HCT116 (cell line): ENCODE data around the gene CSH1. TPM values are rescaled to one million over a fixed set of nuclear protein-coding genes. Genes with fewer than 3 reads are reported as not detected.
A peak's percentile ranks its signal among the peaks of the same experiment; 100 is the strongest.

ENCODE experiments used
- ATAC-seq: fragments of 200-7000 bp; cut with Tn5 transposase; 2 replicates; pipeline ENCODE4 v1.9.1; 2020; ENCODE audit warnings: mild to moderate bottlenecking, moderate library complexity
- BruUV-seq: library from RNA; stranded (reverse); fragments of 400-500 nt; replicated peaks from 2 replicates; lab custom pipeline; 2021; lab: Mats Ljungman, UMichigan
- CTCF ChIA-PET: fragments of 300-600 bp; sonication (Branson Sonifier 250); formaldehyde crosslinking; loops from one replicate; lab custom pipeline; 2021; ENCODE audit warnings: antibody characterized with exemption; lab: Charles Lee
- POLR2A ChIA-PET: fragments of 300-600, 350-600 bp; sonication (Branson Sonifier 250); formaldehyde crosslinking; loops from one replicate; lab custom pipeline; 2021; ENCODE audit warnings: antibody characterized with exemption; lab: Charles Lee
- RAD21 ChIA-PET, 2 experiments: fragments of 300-600 bp; sonication (Branson Sonifier 250); formaldehyde crosslinking; loops; one replicate each; lab custom pipeline; 2023; ENCODE audit warnings: low total read pairs in 2 of 2; ENCODE audit not compliant: uncharacterized antibody in 2 of 2, unreplicated experiment in 2 of 2, low non-redundant PET in 1 of 2; lab: Charles Lee
- DNase-seq: peaks from one replicate; pipeline ENCODE4 v3.0.0-alpha.2; 2010; ENCODE audit warnings: low read depth, low spot score
- H2AFZ ChIP-seq: fragments of 200-600 bp; shearing (Covaris generic), sonication (generic); 2 replicates; pipeline ENCODE4 v1.6.1; 2017; ENCODE audit warnings: low read depth, mixed run types, mixed read lengths, antibody characterized with exemption, low read length; ENCODE audit not compliant: poor library complexity, severe bottlenecking
- H3K27ac ChIP-seq: 2 replicates; pipeline ENCODE4 v1.5.1; 2012; ENCODE audit warnings: low read depth, low read length
- H3K27me3 ChIP-seq: fragments of 200-600 bp; sonication (generic); 2 replicates; pipeline ENCODE4 v1.6.1; 2016; ENCODE audit warnings: mixed run types, low read length, mixed read lengths; ENCODE audit not compliant: insufficient read depth
- H3K36me3 ChIP-seq, 2 experiments: fragments of 200-500 bp in 1 of 2; fragments of 200-600 bp in 1 of 2; sonication (Bioruptor generic) in 1 of 2; sonication (generic) in 1 of 2; 2 replicates each; pipeline versions ENCODE4 v1.5.1 to v1.6.1; 2014 to 2016; ENCODE audit warnings: low read length in 2 of 2, inconsistent platforms in 1 of 2, mixed read lengths in 1 of 2, mixed run types in 1 of 2; ENCODE audit not compliant: insufficient read depth in 2 of 2, control insufficient read depth in 1 of 2
- H3K4me1 ChIP-seq, 2 experiments: fragments of 200-600 bp in 1 of 2; sonication (generic) in 1 of 2; 2 replicates each; pipeline versions ENCODE4 v1.5.1 to v1.6.1; 2012 to 2017; ENCODE audit warnings: low read length in 2 of 2, inconsistent platforms in 1 of 2, mild to moderate bottlenecking in 1 of 2, mixed read lengths in 1 of 2, mixed run types in 1 of 2, moderate library complexity in 1 of 2; ENCODE audit not compliant: insufficient read depth in 2 of 2, control insufficient read depth in 1 of 2
- H3K4me2 ChIP-seq: fragments of 200-600 bp; sonication (generic); 2 replicates; pipeline ENCODE4 v1.6.1; 2017; ENCODE audit warnings: mixed run types, low read length, mixed read lengths
- H3K4me3 ChIP-seq, 2 experiments: fragments of 200-600 bp in 1 of 2; sonication (generic) in 1 of 2; replicated peaks in 1 of 2; 2 replicates each; pipeline ENCODE4 v1.5.1; 2011 to 2016; ENCODE audit warnings: low read length in 2 of 2, control low read depth in 1 of 2, low read depth in 1 of 2, mild to moderate bottlenecking in 1 of 2, mixed read lengths in 1 of 2, mixed run types in 1 of 2
- H3K79me2 ChIP-seq: fragments of 200-600 bp; sonication (generic); 2 replicates; pipeline ENCODE4 v1.6.1; 2017; ENCODE audit warnings: mild to moderate bottlenecking, mixed run types, low read length, moderate library complexity, mixed read lengths; ENCODE audit not compliant: insufficient read depth
- H3K9ac ChIP-seq: fragments of 200-600 bp; sonication (generic); 2 replicates; pipeline ENCODE4 v1.6.1; 2016; ENCODE audit warnings: low read length, mixed read lengths
- H3K9me2 ChIP-seq: fragments of 200-600 bp; sonication (generic), shearing (Covaris generic); 2 replicates; pipeline ENCODE4 v1.6.1; 2017; ENCODE audit warnings: mixed run types, mild to moderate bottlenecking, moderate library complexity; ENCODE audit not compliant: insufficient read depth
- H3K9me3 ChIP-seq, 2 experiments: fragments of 200-500 bp in 1 of 2; fragments of 200-600 bp in 1 of 2; sonication (Bioruptor generic) in 1 of 2; sonication (generic) in 1 of 2; 2 replicates each; pipeline ENCODE4 v1.6.1; 2014 to 2017; ENCODE audit warnings: low read length in 2 of 2, mixed read lengths in 2 of 2, inconsistent platforms in 1 of 2, low read depth in 1 of 2, mild to moderate bottlenecking in 1 of 2, mixed run types in 1 of 2, moderate library complexity in 1 of 2; ENCODE audit not compliant: control insufficient read depth in 1 of 2, insufficient read depth in 1 of 2
- H4K20me1 ChIP-seq: fragments of 200-600 bp; sonication (generic), shearing (Covaris generic); 2 replicates; pipeline ENCODE4 v1.6.1; 2017; ENCODE audit warnings: mixed run types, mild to moderate bottlenecking, moderate library complexity; ENCODE audit not compliant: insufficient read depth
- CTCF ChIP-seq, 3 experiments: fragments of 200-600 bp in 1 of 3; sonication (generic) in 1 of 3; IDR thresholded peaks in 2 of 3; conservative IDR thresholded peaks in 1 of 3; 2 replicates each; pipeline ENCODE4 v1.5.1; 2012 to 2017; ENCODE audit warnings: low read depth in 2 of 3, low read length in 2 of 3, antibody characterized with exemption in 1 of 3, borderline replicate concordance in 1 of 3, control low read depth in 1 of 3, mild to moderate bottlenecking in 1 of 3, mixed read lengths in 1 of 3, mixed run types in 1 of 3, moderate library complexity in 1 of 3; ENCODE audit not compliant: insufficient read depth in 1 of 3
- EGR1 ChIP-seq: IDR thresholded peaks from 2 replicates; pipeline ENCODE4 v1.6.1; 2012; ENCODE audit warnings: low read depth
- EZH2phosphoT487 ChIP-seq: fragments of 200-600 bp; IDR thresholded peaks from 2 replicates; pipeline ENCODE4 v1.6.1; 2018; ENCODE audit warnings: antibody characterized with exemption, borderline replicate concordance
- JUND ChIP-seq: IDR thresholded peaks from 2 replicates; pipeline ENCODE4 v1.6.1; 2012
- POLR2A ChIP-seq: IDR thresholded peaks from 2 replicates; pipeline ENCODE4 v1.7.0; 2011; ENCODE audit warnings: borderline replicate concordance; ENCODE audit not compliant: insufficient read depth, insufficient read length; ENCODE audit errors: extremely low read depth
- POLR2AphosphoS5 ChIP-seq: IDR thresholded peaks from 2 replicates; pipeline ENCODE4 v1.6.1; 2011; ENCODE audit warnings: mild to moderate bottlenecking, low read depth, low read length, moderate library complexity
- RAD21 ChIP-seq: IDR thresholded peaks from 2 replicates; pipeline ENCODE4 v1.6.1; 2012; ENCODE audit warnings: low read depth, mild to moderate bottlenecking
- SIN3A ChIP-seq: IDR thresholded peaks from 2 replicates; pipeline ENCODE4 v1.6.1; 2012; ENCODE audit warnings: low read depth
- SP1 ChIP-seq: IDR thresholded peaks from 2 replicates; pipeline ENCODE4 v1.6.1; 2012; ENCODE audit warnings: low read depth
- TCF7L2 ChIP-seq: IDR thresholded peaks from 2 replicates; pipeline ENCODE4 v1.7.0; 2011; ENCODE audit warnings: borderline replicate concordance, inconsistent platforms; ENCODE audit not compliant: insufficient read depth, insufficient read length; ENCODE audit errors: extremely low read depth
- YY1 ChIP-seq: IDR thresholded peaks from 2 replicates; pipeline ENCODE4 v1.6.1; 2011; ENCODE audit warnings: low read length, low read depth, moderate library complexity, mild to moderate bottlenecking; ENCODE audit not compliant: insufficient replicate concordance; ENCODE audit errors: extremely low read depth
- ZBTB33 ChIP-seq: IDR thresholded peaks from 2 replicates; pipeline ENCODE4 v1.6.1; 2011; ENCODE audit warnings: mild to moderate bottlenecking, low read length, moderate library complexity; ENCODE audit not compliant: insufficient replicate concordance; ENCODE audit errors: extremely low read depth
- ZFX ChIP-seq: fragments of 450-650 bp; IDR thresholded peaks from 2 replicates; pipeline ENCODE4 v1.6.1; 2017
- intact Hi-C: fragments of 100-400 bp; cut with micrococcal nuclease; formaldehyde crosslinking; loops from 2 replicates; pipeline ENCODE4 v1.10.0; 2022
- total RNA-seq: library from RNA; stranded (reverse); gene quantifications from one replicate; pipeline ENCODE4 v1.2.1, GENCODE V29; 2021; ENCODE audit not compliant: unreplicated experiment

CSH1 gene
- total RNA-seq, 1 experiment from 2014 or later: not detected

GRCh38 chr17:63943745-63944144, 47.4 kb upstream of the CSH1 start:
- intact Hi-C loops: no loop called here
- DNase-seq (no peak), ATAC-seq (no peak)
- Histone ChIP-seq H3K4me1 (peaks cover 0 to 4% of the 10 kb centered on the region in 2 experiments; a peak in 1 of 4 replicates), H2AFZ (no peak overlapping the region), H3K9me3 (no peaks in the 10 kb centered on the region), H3K4me2 (no peak overlapping the region), H3K79me2 (no peaks in the 10 kb centered on the region), H3K27me3 (no peaks in the 10 kb centered on the region), H3K27ac (no peak overlapping the region), H3K9ac (no peak overlapping the region), H3K9me2 (no peaks in the 10 kb centered on the region), H4K20me1 (no peaks in the 10 kb centered on the region), H3K4me3 (no peak overlapping the region), H3K36me3 (no peaks in the 10 kb centered on the region)
- no TSS peak for BruUV-seq
- ChIA-PET CTCF (no interaction called here), RAD21 (no interaction called here), POLR2A (no interaction called here)
- TF ChIP-seq SP1 (no peak), CTCF (IDR thresholded peaks at IDR 0.05 in 2 of 3, conservative IDR thresholded peaks at IDR 0.05 in 1 of 3; ENCODE audit: borderline replicate concordance in 1 of 3, insufficient read depth in 1 of 3, low read depth in 2 of 3, low read length in 2 of 3) (peak in 2 of 3 experiments; percentile 37 to 48; a peak in 3 of 6 replicates)

DNA sequence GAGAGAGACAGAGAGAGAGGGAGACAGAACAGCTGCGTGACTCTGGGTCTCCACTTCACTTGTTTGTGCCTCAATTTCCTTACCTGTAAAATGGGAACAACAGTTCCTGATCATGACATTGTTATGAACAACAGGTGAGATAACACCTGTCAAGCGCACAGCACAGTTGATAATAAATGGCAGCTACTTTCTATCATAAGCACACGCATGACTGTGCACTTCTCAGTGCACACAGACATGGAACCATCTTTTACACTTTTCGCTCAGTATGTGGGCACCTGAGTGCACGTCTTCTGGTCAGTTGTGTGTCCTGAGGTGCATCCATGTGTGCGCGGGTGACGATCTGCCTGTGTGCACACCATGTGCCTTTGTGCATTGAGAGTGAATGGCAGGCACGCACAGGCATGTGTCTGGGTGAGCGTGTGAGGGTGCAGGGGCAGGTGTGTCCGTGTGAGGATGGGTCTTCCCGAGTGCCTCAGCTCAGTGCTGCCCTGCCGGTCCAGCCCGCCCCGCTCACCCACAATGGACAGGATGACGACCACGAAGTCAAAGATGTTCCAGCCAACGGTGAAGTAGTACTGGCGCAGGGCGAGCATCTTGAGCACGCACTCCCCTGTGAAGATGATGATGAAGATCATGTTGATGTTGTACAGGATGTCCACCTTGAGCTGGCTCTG, 46.1 kb upstream of the CSH1 start:
- DNase-seq (no peak), ATAC-seq (no peak)
- intact Hi-C loops: no loop called here
- Histone ChIP-seq H2AFZ (no peak overlapping the region), H3K4me2 (no peak overlapping the region), H3K36me3 (no peaks in the 10 kb centered on the region), H3K9ac (no peak overlapping the region), H3K27ac (no peak overlapping the region), H3K9me2 (no peaks in the 10 kb centered on the region), H4K20me1 (no peaks in the 10 kb centered on the region), H3K4me1 (peaks cover 0 to 4% of the 10 kb centered on the region in 2 experiments; a peak in 1 of 4 replicates), H3K27me3 (no peaks in the 10 kb centered on the region), H3K79me2 (no peaks in the 10 kb centered on the region), H3K4me3 (no peak overlapping the region), H3K9me3 (no peaks in the 10 kb centered on the region)
- TF ChIP-seq POLR2A: no peak
- TF ChIP-seq ZFX: no peak
- no peak for TF ChIP-seq EGR1
- TF ChIP-seq RAD21: no peak
- TF ChIP-seq EZH2phosphoT487: no peak
- no peak for TF ChIP-seq ZBTB33
- TF ChIP-seq POLR2AphosphoS5: no peak
- TF ChIP-seq JUND: no peak
- no peak for TF ChIP-seq TCF7L2
- TF ChIP-seq YY1: no peak
- TF ChIP-seq SIN3A: no peak
- BruUV-seq: no TSS peak
- ChIA-PET POLR2A (no interaction called here), CTCF (interaction anchor here (0.8 kb wide), 1 partner anchor 8 kb away, joined by 3 read pairs; no protein-coding TSS in a partner anchor), RAD21 (no interaction called here)
